GM10248 (cell line): ENCODE measurements around the gene TDRD1.

Experiments used
- CTCF ChIA-PET: fragments of 300-600 bp; sonication (Branson Sonifier 250); formaldehyde crosslinking; extraction: SDS; loops from one replicate; lab custom pipeline; 2021; ENCODE audit warnings: antibody characterized with exemption; lab: Yijun Ruan, JAX
- POLR2A ChIA-PET: fragments of 350-650 bp; sonication (Branson Sonifier 250); formaldehyde crosslinking; extraction: SDS; loops from one replicate; lab custom pipeline; 2020; ENCODE audit warnings: antibody characterized with exemption; lab: Yijun Ruan, JAX
- DNase-seq: peaks from one replicate; pipeline ENCODE4 v3.0.0; 2012; ENCODE audit errors: extremely low spot score
- TF ChIP-seq, protein P1 (sequence below): IDR thresholded peaks from 2 replicates; pipeline ENCODE4 v1.5.1; 2012; ENCODE audit warnings: mild to moderate bottlenecking, low read depth; ENCODE audit errors: extremely low read depth, missing control alignments, control extremely low read depth

Gene TDRD1

DNA sequence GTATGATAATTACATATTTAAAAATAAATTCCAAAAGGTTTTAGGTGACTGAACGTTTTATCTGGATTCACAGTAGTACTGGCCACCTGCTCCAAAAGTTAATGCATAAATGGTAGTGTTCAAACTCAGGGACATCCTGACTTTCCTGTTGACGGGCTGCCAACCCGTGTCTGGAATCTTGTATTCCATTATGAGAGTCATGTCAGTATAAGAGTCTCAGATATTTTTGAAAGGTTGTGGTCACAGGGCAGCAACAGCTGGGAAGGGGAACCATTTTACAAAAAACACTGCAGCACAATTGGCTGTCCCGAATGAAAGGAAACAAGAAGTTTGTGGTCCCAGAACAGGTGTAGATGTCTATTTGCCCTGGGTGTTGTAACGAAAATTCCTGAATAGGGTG, 2.8 kb downstream of the TDRD1 start:
- POLR2A ChIA-PET: no interaction called here
- TF ChIP-seq, protein P1, sequence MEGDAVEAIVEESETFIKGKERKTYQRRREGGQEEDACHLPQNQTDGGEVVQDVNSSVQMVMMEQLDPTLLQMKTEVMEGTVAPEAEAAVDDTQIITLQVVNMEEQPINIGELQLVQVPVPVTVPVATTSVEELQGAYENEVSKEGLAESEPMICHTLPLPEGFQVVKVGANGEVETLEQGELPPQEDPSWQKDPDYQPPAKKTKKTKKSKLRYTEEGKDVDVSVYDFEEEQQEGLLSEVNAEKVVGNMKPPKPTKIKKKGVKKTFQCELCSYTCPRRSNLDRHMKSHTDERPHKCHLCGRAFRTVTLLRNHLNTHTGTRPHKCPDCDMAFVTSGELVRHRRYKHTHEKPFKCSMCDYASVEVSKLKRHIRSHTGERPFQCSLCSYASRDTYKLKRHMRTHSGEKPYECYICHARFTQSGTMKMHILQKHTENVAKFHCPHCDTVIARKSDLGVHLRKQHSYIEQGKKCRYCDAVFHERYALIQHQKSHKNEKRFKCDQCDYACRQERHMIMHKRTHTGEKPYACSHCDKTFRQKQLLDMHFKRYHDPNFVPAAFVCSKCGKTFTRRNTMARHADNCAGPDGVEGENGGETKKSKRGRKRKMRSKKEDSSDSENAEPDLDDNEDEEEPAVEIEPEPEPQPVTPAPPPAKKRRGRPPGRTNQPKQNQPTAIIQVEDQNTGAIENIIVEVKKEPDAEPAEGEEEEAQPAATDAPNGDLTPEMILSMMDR: no peak
- no peak for DNase-seq
- CTCF ChIA-PET: no interaction called here

DNA sequence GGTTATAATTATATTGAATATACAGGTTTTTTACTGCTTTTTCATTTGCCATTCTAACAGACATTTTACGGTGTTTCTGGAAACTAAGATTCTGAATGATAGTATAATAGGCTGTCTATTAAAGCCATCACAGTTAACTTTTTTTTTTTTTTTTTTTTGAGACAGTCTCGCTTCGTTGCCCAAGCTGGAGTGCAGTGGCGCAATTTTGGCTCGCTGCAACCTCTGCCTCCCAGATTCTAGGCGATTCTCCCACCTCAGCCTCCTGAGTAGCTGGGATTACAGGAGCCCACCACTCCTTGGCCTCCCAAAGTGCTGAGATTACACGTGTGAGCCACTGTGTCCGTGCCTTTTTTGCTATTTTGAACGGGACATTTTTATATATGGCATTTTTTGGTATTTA, 4.4 kb downstream of the TDRD1 start:
- POLR2A ChIA-PET: no interaction called here
- CTCF ChIA-PET: no interaction called here
- DNase-seq: no peak
- TF ChIP-seq, protein P1: no peak

DNA sequence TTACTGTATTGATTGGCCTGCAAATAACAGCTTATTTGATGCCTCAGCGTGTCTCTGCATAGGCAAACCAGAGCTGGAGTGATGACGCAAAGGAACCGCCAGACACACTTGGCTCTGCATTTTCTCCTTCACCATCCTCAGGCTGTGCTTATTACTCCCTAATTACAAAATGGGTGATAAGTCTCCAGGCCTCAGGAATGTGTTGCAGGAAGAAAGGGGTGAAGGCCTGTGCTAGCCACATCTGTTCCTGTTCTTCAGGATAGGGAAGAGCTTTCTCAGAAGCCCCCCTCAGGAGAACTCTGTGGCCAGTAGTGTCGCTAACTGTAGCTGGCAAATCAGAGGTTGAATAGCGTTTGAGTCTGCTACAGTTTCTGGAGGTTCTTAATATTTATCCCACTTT, 5.1 kb downstream of the TDRD1 start:
- ChIA-PET POLR2A (no interaction called here), CTCF (no interaction called here)
- no peak for DNase-seq
- TF ChIP-seq, protein P1: no peak

DNA sequence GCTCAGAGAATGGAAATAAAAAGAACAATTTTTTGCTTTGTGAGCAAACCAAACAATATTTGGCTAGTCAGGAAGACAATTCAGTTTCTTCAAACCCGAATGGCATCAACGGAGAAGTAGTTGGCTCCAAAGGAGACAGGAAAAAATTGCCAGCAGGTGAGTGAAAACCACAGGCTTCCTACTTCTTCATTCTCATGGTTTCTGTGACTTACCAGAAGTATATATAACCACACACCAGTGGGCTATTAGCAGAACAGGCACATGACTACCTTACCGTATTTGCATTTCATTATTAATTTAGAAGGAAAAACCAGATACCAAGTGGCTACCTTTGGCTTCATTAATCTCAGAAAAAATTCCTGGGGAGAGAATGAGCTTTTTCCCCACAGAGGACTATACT, 8.8 kb downstream of the TDRD1 start:
- no peak for DNase-seq
- ChIA-PET CTCF (interaction anchor here (0.6 to 2.1 kb wide), 5 partner anchors 9 to 116 kb away, joined by 3 to 7 read pairs (median 4); partner anchors contain the start of gene CCDC186), POLR2A (no interaction called here)
- TF ChIP-seq, protein P1: no peak

DNA sequence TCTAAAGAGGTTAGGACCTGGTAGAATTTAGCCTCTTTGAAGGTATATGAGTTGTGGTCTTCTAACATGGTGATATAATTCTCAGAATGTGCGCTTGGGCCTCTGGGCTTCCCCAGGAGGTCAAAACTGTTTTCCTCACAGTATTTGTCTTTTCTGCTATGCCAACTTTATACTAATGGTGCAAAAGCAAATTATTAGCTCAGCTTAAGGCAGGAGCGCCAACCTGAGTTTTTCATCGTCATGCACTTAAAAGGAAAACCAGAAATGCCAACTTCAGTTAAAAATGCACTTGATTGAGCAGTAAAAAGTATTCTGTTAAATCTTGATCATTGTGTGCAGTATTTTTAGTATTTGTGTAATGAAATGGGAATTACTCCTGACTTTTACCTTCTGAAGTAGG, 9.7 kb downstream of the TDRD1 start:
- TF ChIP-seq, protein P1: no peak
- ChIA-PET CTCF (interaction anchor here (1.1 to 2.1 kb wide), 5 partner anchors 10 to 53 kb away, joined by 3 to 7 read pairs (median 4); partner anchors contain the start of gene CCDC186), POLR2A (no interaction called here)
- DNase-seq: no peak

DNA sequence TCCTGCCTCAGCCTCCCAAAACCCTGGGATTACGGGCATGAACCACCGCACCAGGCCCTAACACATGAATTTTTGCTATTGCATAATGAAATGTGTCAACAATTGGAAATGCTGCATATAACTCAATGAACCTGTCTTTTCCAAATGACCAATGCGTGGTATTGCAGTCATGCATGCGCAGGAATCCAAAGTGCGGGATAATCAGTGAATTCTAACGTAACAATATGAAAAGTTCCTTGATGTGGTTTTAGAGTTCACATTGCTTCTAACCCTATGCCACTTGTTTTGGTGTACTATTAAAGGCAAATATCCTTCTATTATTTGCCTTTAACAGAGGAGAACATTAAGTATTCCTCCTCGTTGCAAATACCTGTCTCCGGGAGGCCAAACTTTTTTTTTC, 10.5 kb downstream of the TDRD1 start:
- no peak for DNase-seq
- TF ChIP-seq, protein P1: no peak
- ChIA-PET CTCF (interaction anchor here (1.0 to 1.2 kb wide), 2 partner anchors 9 to 52 kb away, joined by 3 read pairs; no protein-coding TSS in a partner anchor), POLR2A (no interaction called here)
